ENCODE data around the gene KRT74. TPM values are rescaled to one million over a fixed set of nuclear protein-coding genes. Genes with fewer than 3 reads are reported as not detected.

KRT74 gene
- total and polyA plus RNA-seq, 10 donors, result not detected

- peaks cover 0 to 28% (median 0%) of the 10 kb centered on the region in 7 donors for H3K27me3 ChIP-seq (replicated peaks in 1 of 7)
- H3K4me1 ChIP-seq, result no peaks in the 10 kb centered on the region
- WGBS, 5 donors, result 82 to 98% (median 85%) methylated on average over 6 of the region's 6 CpGs
- H3K36me3 ChIP-seq, result no peaks in the 10 kb centered on the region
- no peak for TF ChIP-seq POLR2A (IDR thresholded peaks at IDR 0.05)
- no peak for TF ChIP-seq CTCF (IDR thresholded peaks at IDR 0.05 in 8 of 11, conservative IDR thresholded peaks at IDR 0.05 in 3 of 11)
- no peak for TF ChIP-seq POLR2AphosphoS5 (IDR thresholded peaks at IDR 0.05)
- intact Hi-C loops (cut with DNase I; ENCODE audit: low total_unique reads), result no loop called here
- no peaks in the 10 kb centered on the region for H3K9me3 ChIP-seq
- H3K27ac ChIP-seq, result no peak overlapping the region
- H3K4me3 ChIP-seq, result no peak overlapping the region
- no peak for DNase-seq
Observed at GRCh38 chr12:52590021-52590420, 16.4 kb upstream of the KRT74 start.

GRCh38 chr12:52587563-52587962, 13.9 kb upstream of the KRT74 start:
- Histone ChIP-seq H3K9me3 (no peaks in the 10 kb centered on the region), H3K36me3 (no peaks in the 10 kb centered on the region), H3K4me1 (peaks cover 0 to 8% (median 0%) of the 10 kb centered on the region in 6 donors), H3K4me3 (no peak overlapping the region), H3K27me3 (replicated peaks in 1 of 7) (peaks cover 0 to 19% (median 0%) of the 10 kb centered on the region in 7 donors), H3K27ac (no peak overlapping the region)
- intact Hi-C loops (cut with DNase I; ENCODE audit: low total_unique reads), result loop anchor here (10.0 kb wide), 1 partner anchor 387 kb away; no protein-coding TSS in a partner anchor
- WGBS, 5 donors, result 84 to 95% (median 89%) methylated on average over 10 to 17 of the region's 17 CpGs
- TF ChIP-seq CTCF (IDR thresholded peaks at IDR 0.05 in 8 of 11, conservative IDR thresholded peaks at IDR 0.05 in 3 of 11), result no peak
- DNase-seq, result no peak

GRCh38 chr12:52585946-52586345, 12.3 kb upstream of the KRT74 start:
- TF ChIP-seq POLR2A (IDR thresholded peaks at IDR 0.05), result no peak
- no peak for TF ChIP-seq POLR2AphosphoS5 (IDR thresholded peaks at IDR 0.05)
- TF ChIP-seq CTCF (IDR thresholded peaks at IDR 0.05 in 8 of 11, conservative IDR thresholded peaks at IDR 0.05 in 3 of 11), result no peak
- intact Hi-C loops (cut with DNase I; ENCODE audit: low total_unique reads), result loop anchor here (10.0 kb wide), 1 partner anchor 389 kb away; no protein-coding TSS in a partner anchor
- peaks cover 0 to 23% (median 0%) of the 10 kb centered on the region in 7 donors for H3K27me3 ChIP-seq (replicated peaks in 1 of 7)
- no peak overlapping the region for H3K27ac ChIP-seq
- H3K4me3 ChIP-seq, result no peak overlapping the region
- WGBS, 5 donors, result 55 to 63% (median 60%) methylated on average over 9 of the region's 9 CpGs
- H3K36me3 ChIP-seq, result no peaks in the 10 kb centered on the region
- no peak for DNase-seq
- peaks cover 0 to 8% (median 0%) of the 10 kb centered on the region in 6 donors for H3K4me1 ChIP-seq
- no peaks in the 10 kb centered on the region for H3K9me3 ChIP-seq

- no peak for DNase-seq
- H3K27ac ChIP-seq, result no peak overlapping the region
- intact Hi-C loops (cut with DNase I; ENCODE audit: low total_unique reads), result loop anchor here (10.0 kb wide), 1 partner anchor 390 kb away; no protein-coding TSS in a partner anchor
- no peaks in the 10 kb centered on the region for H3K9me3 ChIP-seq
- no peak for TF ChIP-seq CTCF (IDR thresholded peaks at IDR 0.05 in 8 of 11, conservative IDR thresholded peaks at IDR 0.05 in 3 of 11)
- no peak for TF ChIP-seq POLR2A (IDR thresholded peaks at IDR 0.05)
- no peak for TF ChIP-seq POLR2AphosphoS5 (IDR thresholded peaks at IDR 0.05)
- WGBS, 5 donors, result 61 to 90% (median 79%) methylated on average over 3 of the region's 3 CpGs
- peaks cover 0 to 24% (median 0%) of the 10 kb centered on the region in 7 donors for H3K27me3 ChIP-seq (replicated peaks in 1 of 7)
- H3K4me1 ChIP-seq, result peaks cover 0 to 8% (median 0%) of the 10 kb centered on the region in 6 donors
- H3K4me3 ChIP-seq, result no peak overlapping the region
- H3K36me3 ChIP-seq, result no peaks in the 10 kb centered on the region
Observed at GRCh38 chr12:52585066-52585465, 11.4 kb upstream of the KRT74 start.
